Measurements from ENCODE around the gene HBP1.

Gene HBP1

GRCh38 chr7:107162475-107162874 lies 6.3 kb upstream of the HBP1 start:
- no peak for DNase-seq (ENCODE audit: low read depth, low spot score)
- ChIA-PET POLR2A (interaction anchor here (0.6 kb wide), 1 partner anchor 1379 kb away, joined by 3 read pairs; no protein-coding TSS in a partner anchor), CTCF (interaction anchor here (1.4 to 9.9 kb wide), 3 partner anchors 13 to 370 kb away, joined by 3 to 140 read pairs (median 6); no protein-coding TSS in a partner anchor)
- no peak overlapping the region for H3K4me3 ChIP-seq (ENCODE audit: low read depth, low read length)
- TF ChIP-seq CTCF (IDR thresholded peaks at IDR 0.05; ENCODE audit: insufficient read depth, low read length, missing control alignments): no peak

GRCh38 chr7:107164092-107164491 lies 4.7 kb upstream of the HBP1 start:
- TF ChIP-seq CTCF (IDR thresholded peaks at IDR 0.05; ENCODE audit: insufficient read depth, low read length, missing control alignments): no peak
- ChIA-PET CTCF (interaction anchor here (0.7 to 9.9 kb wide), 2 partner anchors 14 to 43 kb away, joined by 3 to 140 read pairs; no protein-coding TSS in a partner anchor), POLR2A (no interaction called here)

GRCh38 chr7:107165341-107165740 lies 3.5 kb upstream of the HBP1 start:
- CTCF ChIA-PET: interaction anchor here (0.8 to 9.9 kb wide), 4 partner anchors 9 to 373 kb away, joined by 3 to 140 read pairs (median 4); no protein-coding TSS in a partner anchor
- H3K4me3 ChIP-seq (ENCODE audit: low read depth, low read length): no peak overlapping the region
- DNase-seq (ENCODE audit: low read depth, low spot score): no peak
- no peak for TF ChIP-seq CTCF (IDR thresholded peaks at IDR 0.05; ENCODE audit: insufficient read depth, low read length, missing control alignments)
- POLR2A ChIA-PET: no interaction called here

More at GRCh38 chr7:107164092-107164491, 4.7 kb upstream of the HBP1 start:
- no peak for DNase-seq (ENCODE audit: low read depth, low spot score)
- no peak overlapping the region for H3K4me3 ChIP-seq (ENCODE audit: low read depth, low read length)

- no peak for TF ChIP-seq CTCF (IDR thresholded peaks at IDR 0.05; ENCODE audit: insufficient read depth, low read length, missing control alignments)
- H3K4me3 ChIP-seq (ENCODE audit: low read depth, low read length): peak overlapping the region; percentile 76
- CTCF ChIA-PET: interaction anchor here (0.6 to 9.9 kb wide), 10 partner anchors 10 to 990 kb away, joined by 3 to 140 read pairs (median 3); no protein-coding TSS in a partner anchor
- DNase-seq (ENCODE audit: low read depth, low spot score): no peak
- POLR2A ChIA-PET: interaction anchor here (0.7 kb wide), 1 partner anchor 722 kb away, joined by 3 read pairs; no protein-coding TSS in a partner anchor
Measured at GRCh38 chr7:107166736-107167426, 1.9 kb upstream of the HBP1 start.

DNA sequence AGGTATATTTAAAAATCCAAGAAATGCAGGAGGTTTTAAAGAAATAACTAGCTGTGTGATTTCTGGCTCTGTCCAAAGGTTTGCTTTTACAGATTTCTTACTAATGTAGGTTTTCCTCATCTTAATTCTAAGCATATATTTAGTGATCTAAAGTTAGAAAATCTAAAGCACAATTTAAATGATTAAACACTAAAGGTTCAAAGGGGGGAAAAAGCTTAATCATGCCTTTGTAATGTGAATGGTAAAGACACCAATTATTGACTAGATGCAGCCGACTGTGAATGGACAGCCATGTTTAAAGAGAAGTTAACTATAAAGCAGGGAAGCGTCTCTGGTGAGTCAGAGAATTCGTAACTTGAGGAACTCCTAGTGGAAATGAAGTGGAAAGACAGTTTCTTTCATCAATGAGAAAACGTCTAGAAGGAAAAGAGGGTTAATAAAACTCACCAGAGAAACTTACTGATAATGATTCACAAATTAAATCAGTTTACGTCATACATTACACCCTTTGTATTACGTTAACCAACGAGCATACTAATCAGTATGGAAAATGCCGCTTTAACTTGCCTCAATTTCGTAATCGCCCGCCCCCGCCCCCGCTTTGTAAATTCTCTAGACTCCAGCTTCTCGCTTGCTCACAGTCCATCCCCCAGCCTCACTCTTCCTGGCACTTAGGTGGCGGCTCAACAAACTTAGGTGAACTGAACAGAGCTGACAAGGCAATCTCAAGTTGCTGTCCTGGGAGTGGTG lies 1.1 kb upstream of the HBP1 start:
- ChIA-PET CTCF (interaction anchor here (0.6 to 9.9 kb wide), 10 partner anchors 9 to 991 kb away, joined by 3 to 140 read pairs (median 3); no protein-coding TSS in a partner anchor), POLR2A (interaction anchor here (0.6 to 1.5 kb wide), 2 partner anchors 12 to 1055 kb away, joined by 4 to 5 read pairs; partner anchors contain the start of gene SYPL1)
- peak; percentile 37 for TF ChIP-seq CTCF (IDR thresholded peaks at IDR 0.05; ENCODE audit: insufficient read depth, low read length, missing control alignments)
- peak overlapping the region; percentile 76 for H3K4me3 ChIP-seq (ENCODE audit: low read depth, low read length)
- peak; percentile 45 for DNase-seq (ENCODE audit: low read depth, low spot score)
